Osteoblast (primary cell): ENCODE measurements around the gene MALRD1. TPM values are rescaled to one million over a fixed set of nuclear protein-coding genes. Genes with fewer than 3 reads are reported as not detected.

Source experiments
- DNase-seq: peaks from one replicate; pipeline ENCODE4 v3.0.0; 2011; ENCODE audit warnings: low spot score, mixed read lengths; ENCODE audit not compliant: insufficient read length; ENCODE audit errors: missing footprints
- H2AFZ ChIP-seq: 2 replicates; pipeline ENCODE4 v1.6.0; 2011; ENCODE audit warnings: mild to moderate bottlenecking, low read length
- H3K27ac ChIP-seq: 2 replicates; pipeline ENCODE4 v1.5.1; 2011; ENCODE audit warnings: mild to moderate bottlenecking, low read depth, low read length, moderate library complexity
- H3K27me3 ChIP-seq: 2 replicates; pipeline ENCODE4 v1.6.0; 2012; ENCODE audit warnings: mild to moderate bottlenecking, control low read depth, inconsistent platforms, low read length, moderate library complexity; ENCODE audit not compliant: insufficient read depth
- H3K36me3 ChIP-seq: 2 replicates; pipeline ENCODE4 v1.5.1; 2011; ENCODE audit warnings: mild to moderate bottlenecking, low read length, control low read depth, moderate library complexity; ENCODE audit not compliant: insufficient read depth
- H3K4me1 ChIP-seq: 2 replicates; pipeline ENCODE4 v1.5.1; 2011; ENCODE audit warnings: mild to moderate bottlenecking, low read length, control low read depth, moderate library complexity; ENCODE audit not compliant: insufficient read depth
- H3K4me2 ChIP-seq: 2 replicates; pipeline ENCODE4 v1.6.0; 2011; ENCODE audit warnings: mild to moderate bottlenecking, low read length; ENCODE audit not compliant: insufficient read depth
- H3K4me3 ChIP-seq: fragments of 200-600 bp; sonication (generic); 3 replicates; pipeline ENCODE4 v1.5.1; 2012; ENCODE audit warnings: mild to moderate bottlenecking, low read length, inconsistent platforms; ENCODE audit not compliant: insufficient read depth
- H3K79me2 ChIP-seq: 2 replicates; pipeline ENCODE4 v1.6.0; 2012; ENCODE audit warnings: mild to moderate bottlenecking, low read length, control low read depth, inconsistent platforms; ENCODE audit not compliant: insufficient read depth
- H3K9me3 ChIP-seq: 2 replicates; pipeline ENCODE4 v1.5.1; 2011; ENCODE audit warnings: low read depth, low read length, control low read depth
- H4K20me1 ChIP-seq: 2 replicates; pipeline ENCODE4 v1.6.0; 2012; ENCODE audit warnings: mild to moderate bottlenecking, low read length, control low read depth; ENCODE audit not compliant: insufficient read depth
- total RNA-seq: library from RNA; depleted of rRNA; stranded (reverse); fragments of >200 nt; gene quantifications from 2 replicates; pipeline ENCODE4 v1.2.3, GENCODE V29; 2012
- TF ChIP-seq, protein P1 (sequence below): IDR thresholded peaks from 2 replicates; pipeline ENCODE4 v1.5.1; 2011; ENCODE audit warnings: mild to moderate bottlenecking, low read depth, low read length, moderate library complexity; ENCODE audit errors: extremely low read depth

Gene MALRD1
- total RNA-seq, 1 donor = 2.9 TPM

- no peak overlapping the region for H3K4me3 ChIP-seq
- no peaks in the 10 kb centered on the region for H3K27me3 ChIP-seq
- H3K79me2 ChIP-seq = no peaks in the 10 kb centered on the region
- TF ChIP-seq, protein P1, sequence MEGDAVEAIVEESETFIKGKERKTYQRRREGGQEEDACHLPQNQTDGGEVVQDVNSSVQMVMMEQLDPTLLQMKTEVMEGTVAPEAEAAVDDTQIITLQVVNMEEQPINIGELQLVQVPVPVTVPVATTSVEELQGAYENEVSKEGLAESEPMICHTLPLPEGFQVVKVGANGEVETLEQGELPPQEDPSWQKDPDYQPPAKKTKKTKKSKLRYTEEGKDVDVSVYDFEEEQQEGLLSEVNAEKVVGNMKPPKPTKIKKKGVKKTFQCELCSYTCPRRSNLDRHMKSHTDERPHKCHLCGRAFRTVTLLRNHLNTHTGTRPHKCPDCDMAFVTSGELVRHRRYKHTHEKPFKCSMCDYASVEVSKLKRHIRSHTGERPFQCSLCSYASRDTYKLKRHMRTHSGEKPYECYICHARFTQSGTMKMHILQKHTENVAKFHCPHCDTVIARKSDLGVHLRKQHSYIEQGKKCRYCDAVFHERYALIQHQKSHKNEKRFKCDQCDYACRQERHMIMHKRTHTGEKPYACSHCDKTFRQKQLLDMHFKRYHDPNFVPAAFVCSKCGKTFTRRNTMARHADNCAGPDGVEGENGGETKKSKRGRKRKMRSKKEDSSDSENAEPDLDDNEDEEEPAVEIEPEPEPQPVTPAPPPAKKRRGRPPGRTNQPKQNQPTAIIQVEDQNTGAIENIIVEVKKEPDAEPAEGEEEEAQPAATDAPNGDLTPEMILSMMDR = no peak
- no peaks in the 10 kb centered on the region for H3K9me3 ChIP-seq
- no peaks in the 10 kb centered on the region for H3K36me3 ChIP-seq
- DNase-seq = no peak
- H3K27ac ChIP-seq = no peak overlapping the region
- peaks cover 3% of the 10 kb centered on the region for H3K4me1 ChIP-seq
- no peaks in the 10 kb centered on the region for H4K20me1 ChIP-seq
- no peak overlapping the region for H3K4me2 ChIP-seq
- no peak overlapping the region for H2AFZ ChIP-seq
These were observed 557.2 kb downstream of the MALRD1 start for GRCh38 chr10:19605806-19606205.

- Histone ChIP-seq H2AFZ (peak overlapping the region; percentile 52), H4K20me1 (no peaks in the 10 kb centered on the region), H3K79me2 (no peaks in the 10 kb centered on the region), H3K9me3 (no peaks in the 10 kb centered on the region), H3K4me2 (no peak overlapping the region), H3K27me3 (no peaks in the 10 kb centered on the region), H3K36me3 (no peaks in the 10 kb centered on the region), H3K4me1 (peaks cover 3% of the 10 kb centered on the region), H3K27ac (no peak overlapping the region), H3K4me3 (no peak overlapping the region)
- TF ChIP-seq, protein P1 = no peak
- DNase-seq = no peak
These were observed 558.4 kb downstream of the MALRD1 start for GRCh38 chr10:19606968-19607367.

GRCh38 chr10:19611775-19612174, 563.2 kb downstream of the MALRD1 start:
- Histone ChIP-seq H4K20me1 (no peaks in the 10 kb centered on the region), H3K4me2 (no peak overlapping the region), H3K79me2 (no peaks in the 10 kb centered on the region), H3K9me3 (no peaks in the 10 kb centered on the region), H3K27me3 (no peaks in the 10 kb centered on the region), H3K36me3 (no peaks in the 10 kb centered on the region), H3K4me1 (peaks cover 3% of the 10 kb centered on the region), H3K4me3 (no peak overlapping the region), H3K27ac (no peak overlapping the region), H2AFZ (no peak overlapping the region)
- TF ChIP-seq, protein P1 = no peak
- no peak for DNase-seq

GRCh38 chr10:19616966-19617365, 568.4 kb downstream of the MALRD1 start:
- H3K27me3 ChIP-seq = no peaks in the 10 kb centered on the region
- no peak for DNase-seq
- no peak overlapping the region for H3K27ac ChIP-seq
- H3K4me1 ChIP-seq = no peaks in the 10 kb centered on the region
- H3K4me3 ChIP-seq = no peak overlapping the region
- no peaks in the 10 kb centered on the region for H3K36me3 ChIP-seq
- H4K20me1 ChIP-seq = no peaks in the 10 kb centered on the region
- H3K4me2 ChIP-seq = no peak overlapping the region
- H2AFZ ChIP-seq = no peak overlapping the region
- H3K9me3 ChIP-seq = no peaks in the 10 kb centered on the region
- TF ChIP-seq, protein P1 = no peak
- H3K79me2 ChIP-seq = no peaks in the 10 kb centered on the region
